Spleen (tissue), 7 donors: ENCODE measurements around the gene NSUN3.

Source experiments
- CTCF ChIP-seq, 11 experiments: fragments of 200-600 bp in 7 of 11; fragments of 450-650 bp in 4 of 11; sonication (generic) in 4 of 11; IDR thresholded peaks in 8 of 11; conservative IDR thresholded peaks in 3 of 11; 1 replicate in 7 of 11; 2 replicates in 4 of 11; pipeline versions ENCODE4 v1.4.0 to v1.8.0; 2016 to 2021; ENCODE audit warnings: antibody characterized with exemption in 11 of 11, inconsistent platforms in 4 of 11, mild to moderate bottlenecking in 1 of 11
- POLR2AphosphoS5 ChIP-seq, 3 donors: sonication (generic); formaldehyde crosslinking; IDR thresholded peaks; one replicate each; pipeline ENCODE4 v1.5.1; 2017; ENCODE audit warnings: antibody characterized with exemption in 3 of 3
- donor health status: DM: no; HTN: no; CAD: no; lungs with moderate emphysema.
- donor health status: DM: no; HTN: no; CAD: no.
- donor health status: DM: no; HTN: no; CAD: no.

- TF ChIP-seq CTCF (IDR thresholded peaks at IDR 0.05 in 8 of 11, conservative IDR thresholded peaks at IDR 0.05 in 3 of 11) (no peak), POLR2AphosphoS5 (IDR thresholded peaks at IDR 0.05) (no peak)
These were observed 87.3 kb downstream of the NSUN3 start for GRCh38 chr3:94150113-94150512.
